ENCODE data around the gene SH2D4B.

- TF ChIP-seq, protein P1, sequence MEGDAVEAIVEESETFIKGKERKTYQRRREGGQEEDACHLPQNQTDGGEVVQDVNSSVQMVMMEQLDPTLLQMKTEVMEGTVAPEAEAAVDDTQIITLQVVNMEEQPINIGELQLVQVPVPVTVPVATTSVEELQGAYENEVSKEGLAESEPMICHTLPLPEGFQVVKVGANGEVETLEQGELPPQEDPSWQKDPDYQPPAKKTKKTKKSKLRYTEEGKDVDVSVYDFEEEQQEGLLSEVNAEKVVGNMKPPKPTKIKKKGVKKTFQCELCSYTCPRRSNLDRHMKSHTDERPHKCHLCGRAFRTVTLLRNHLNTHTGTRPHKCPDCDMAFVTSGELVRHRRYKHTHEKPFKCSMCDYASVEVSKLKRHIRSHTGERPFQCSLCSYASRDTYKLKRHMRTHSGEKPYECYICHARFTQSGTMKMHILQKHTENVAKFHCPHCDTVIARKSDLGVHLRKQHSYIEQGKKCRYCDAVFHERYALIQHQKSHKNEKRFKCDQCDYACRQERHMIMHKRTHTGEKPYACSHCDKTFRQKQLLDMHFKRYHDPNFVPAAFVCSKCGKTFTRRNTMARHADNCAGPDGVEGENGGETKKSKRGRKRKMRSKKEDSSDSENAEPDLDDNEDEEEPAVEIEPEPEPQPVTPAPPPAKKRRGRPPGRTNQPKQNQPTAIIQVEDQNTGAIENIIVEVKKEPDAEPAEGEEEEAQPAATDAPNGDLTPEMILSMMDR (conservative IDR thresholded peaks at IDR 0.05): no peak
- TF ChIP-seq EZH2 (IDR thresholded peaks at IDR 0.05; ENCODE audit: low read depth): no peak
Observed at GRCh38 chr10:80569131-80569895, 31.6 kb downstream of the SH2D4B start.

All from PC-9 (cell line).